Gastrocnemius medialis (tissue), 4 donors: Measurements from ENCODE around the gene C7orf57.

Source experiments
- POLR2A ChIP-seq, 2 donors: fragments of 450-650 bp; IDR thresholded peaks; one replicate each; pipeline ENCODE4 v1.6.1; 2017; ENCODE audit warnings: antibody characterized with exemption in 2 of 2, mild to moderate bottlenecking in 2 of 2, moderate library complexity in 2 of 2
- TF ChIP-seq, protein P1 (sequence below), 5 experiments: fragments of 450-650 bp in 3 of 5; fragments of 200-600 bp in 2 of 5; sonication (generic) in 2 of 5; IDR thresholded peaks in 4 of 5; conservative IDR thresholded peaks in 1 of 5; 1 replicate in 4 of 5; 2 replicates in 1 of 5; pipeline ENCODE4 v1.5.1; 2016 to 2019; ENCODE audit warnings: antibody characterized with exemption in 5 of 5, mild to moderate bottlenecking in 3 of 5, moderate library complexity in 3 of 5

DNA sequence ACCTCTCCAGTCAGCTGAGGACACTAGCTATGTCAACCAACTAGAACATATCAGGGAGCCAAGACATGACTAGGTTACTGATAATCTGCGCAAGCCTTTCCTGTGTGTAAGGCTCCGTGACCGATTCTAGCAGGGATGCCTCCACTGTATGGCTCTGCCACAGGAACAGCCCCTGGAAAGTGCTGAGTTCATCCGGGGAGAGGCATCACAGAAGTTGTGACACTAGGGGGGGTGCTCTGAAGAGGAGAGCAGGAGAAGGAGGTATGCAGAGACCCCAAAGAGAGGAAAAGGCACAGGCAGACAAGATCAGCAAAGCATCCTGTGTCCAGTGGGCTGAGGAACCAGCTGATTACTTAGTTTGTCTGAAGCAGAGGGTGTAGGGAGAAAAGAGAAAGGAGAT lies 67.2 kb downstream of the C7orf57 start:
- TF ChIP-seq, protein P1, sequence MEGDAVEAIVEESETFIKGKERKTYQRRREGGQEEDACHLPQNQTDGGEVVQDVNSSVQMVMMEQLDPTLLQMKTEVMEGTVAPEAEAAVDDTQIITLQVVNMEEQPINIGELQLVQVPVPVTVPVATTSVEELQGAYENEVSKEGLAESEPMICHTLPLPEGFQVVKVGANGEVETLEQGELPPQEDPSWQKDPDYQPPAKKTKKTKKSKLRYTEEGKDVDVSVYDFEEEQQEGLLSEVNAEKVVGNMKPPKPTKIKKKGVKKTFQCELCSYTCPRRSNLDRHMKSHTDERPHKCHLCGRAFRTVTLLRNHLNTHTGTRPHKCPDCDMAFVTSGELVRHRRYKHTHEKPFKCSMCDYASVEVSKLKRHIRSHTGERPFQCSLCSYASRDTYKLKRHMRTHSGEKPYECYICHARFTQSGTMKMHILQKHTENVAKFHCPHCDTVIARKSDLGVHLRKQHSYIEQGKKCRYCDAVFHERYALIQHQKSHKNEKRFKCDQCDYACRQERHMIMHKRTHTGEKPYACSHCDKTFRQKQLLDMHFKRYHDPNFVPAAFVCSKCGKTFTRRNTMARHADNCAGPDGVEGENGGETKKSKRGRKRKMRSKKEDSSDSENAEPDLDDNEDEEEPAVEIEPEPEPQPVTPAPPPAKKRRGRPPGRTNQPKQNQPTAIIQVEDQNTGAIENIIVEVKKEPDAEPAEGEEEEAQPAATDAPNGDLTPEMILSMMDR (IDR thresholded peaks at IDR 0.05 in 4 of 5, conservative IDR thresholded peaks at IDR 0.05 in 1 of 5): no peak
- TF ChIP-seq POLR2A (IDR thresholded peaks at IDR 0.05): no peak
